ENCODE data around the gene UPK1B. TPM values are rescaled to one million over a fixed set of nuclear protein-coding genes. Genes with fewer than 3 reads are reported as not detected.

UPK1B gene
- polyA plus RNA-seq, 4 donors, result 7.3 to 16.1 (median 10.5) TPM

DNA sequence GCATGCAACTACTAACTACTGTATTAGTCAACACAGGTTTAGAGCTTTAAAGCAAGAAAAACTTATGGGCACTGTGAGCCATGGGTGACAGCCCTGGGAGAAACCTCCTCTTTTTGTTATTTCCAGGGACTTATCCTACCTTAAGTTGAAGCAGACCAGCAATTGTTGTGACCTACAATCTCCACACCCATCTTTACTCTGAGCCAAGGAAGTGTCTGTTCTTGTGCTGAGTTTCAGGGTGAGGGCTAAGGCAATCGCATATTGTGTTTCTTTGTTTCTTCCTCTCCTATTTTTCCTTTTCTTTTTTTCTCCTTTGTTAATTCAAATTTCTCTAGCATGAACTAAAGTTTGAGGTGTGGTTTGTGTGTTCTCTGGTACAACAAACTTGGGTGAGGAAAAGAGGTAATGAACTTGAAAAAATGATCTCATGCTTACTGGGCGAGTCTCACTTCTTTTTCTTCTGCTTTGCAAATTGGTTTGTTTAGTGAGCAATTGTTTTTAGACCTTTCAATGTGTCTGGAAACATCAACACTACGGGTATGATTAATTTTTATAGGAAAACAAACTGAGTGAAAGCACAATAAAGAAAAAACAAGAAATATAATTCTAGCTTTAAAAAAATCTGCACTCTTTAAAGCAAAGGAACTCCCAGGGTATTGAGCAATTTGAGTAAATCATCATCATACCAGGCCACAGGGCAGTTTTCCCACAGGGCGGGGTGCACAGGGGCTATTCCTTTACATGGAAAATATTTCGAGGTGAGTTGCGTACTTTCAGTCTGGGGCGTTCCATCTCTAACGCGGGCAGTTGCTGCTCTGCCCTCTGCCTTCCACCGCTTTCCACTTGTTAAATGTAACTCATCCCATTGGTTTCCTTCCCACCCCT lies 2.7 kb downstream of the UPK1B start:
- DNase-seq (ENCODE audit: low read depth in 4 of 4, low spot score in 3 of 4), result no peak

DNA sequence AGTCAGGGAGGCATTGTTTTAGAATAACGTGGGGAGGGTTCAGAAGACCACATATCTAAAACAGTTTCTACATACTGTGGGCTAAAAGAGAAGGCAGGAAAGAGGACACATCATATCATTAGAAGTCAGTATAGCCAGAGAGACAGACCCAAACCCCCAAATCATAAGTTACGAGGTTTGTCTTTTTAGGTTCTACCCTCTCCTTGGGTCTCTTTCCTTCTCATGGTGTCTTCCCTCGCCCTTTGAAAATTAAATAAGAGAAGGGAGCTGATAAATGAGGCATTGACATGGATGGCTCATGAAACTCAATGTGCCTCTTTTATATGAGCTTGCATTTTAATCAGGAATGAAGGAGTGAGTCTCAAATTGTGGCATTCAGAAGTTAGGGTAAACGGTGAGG lies 3.4 kb downstream of the UPK1B start:
- DNase-seq (ENCODE audit: low read depth in 4 of 4, low spot score in 3 of 4), result no peak

DNA sequence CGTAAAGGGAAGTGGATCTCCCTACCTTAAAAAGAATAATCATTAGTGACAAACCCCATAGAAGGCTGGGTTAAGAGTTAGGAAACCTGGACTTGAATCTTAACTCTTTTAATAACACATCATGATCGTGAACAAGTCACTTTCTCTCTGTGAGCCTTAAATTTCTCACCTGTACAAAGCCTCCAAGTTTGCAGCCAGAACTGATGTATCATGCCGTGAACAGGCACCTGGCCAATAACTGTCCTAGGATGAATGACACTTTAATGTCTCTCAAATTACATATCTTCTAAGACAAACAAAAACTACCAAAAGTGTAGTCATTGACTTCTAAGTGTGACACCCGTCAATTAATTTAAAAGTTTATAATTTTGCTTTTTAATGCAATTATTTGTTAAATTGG lies 3.9 kb downstream of the UPK1B start:
- DNase-seq (ENCODE audit: low read depth in 4 of 4, low spot score in 3 of 4), result no peak

DNA sequence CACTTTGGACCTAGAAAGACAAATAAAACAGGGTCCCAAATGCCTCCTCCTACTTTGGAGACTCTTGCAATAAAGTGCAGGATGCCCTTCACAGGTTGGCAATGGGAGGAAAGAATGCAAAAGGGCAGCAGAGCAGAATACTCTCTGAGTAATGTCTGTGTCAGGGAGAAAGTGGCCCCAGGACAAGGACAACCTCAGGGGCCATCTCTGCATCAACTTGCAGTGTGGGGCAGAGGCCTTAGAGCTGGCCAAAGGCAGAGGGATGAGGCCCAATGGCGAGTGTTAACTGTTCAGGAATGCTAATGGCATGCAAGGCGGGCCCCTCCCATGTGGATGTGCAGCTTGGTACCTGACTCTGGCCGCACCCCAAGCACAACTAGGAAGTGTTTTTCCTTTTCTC lies 8.4 kb downstream of the UPK1B start:
- DNase-seq (ENCODE audit: low read depth in 4 of 4, low spot score in 3 of 4), result no peak

DNA sequence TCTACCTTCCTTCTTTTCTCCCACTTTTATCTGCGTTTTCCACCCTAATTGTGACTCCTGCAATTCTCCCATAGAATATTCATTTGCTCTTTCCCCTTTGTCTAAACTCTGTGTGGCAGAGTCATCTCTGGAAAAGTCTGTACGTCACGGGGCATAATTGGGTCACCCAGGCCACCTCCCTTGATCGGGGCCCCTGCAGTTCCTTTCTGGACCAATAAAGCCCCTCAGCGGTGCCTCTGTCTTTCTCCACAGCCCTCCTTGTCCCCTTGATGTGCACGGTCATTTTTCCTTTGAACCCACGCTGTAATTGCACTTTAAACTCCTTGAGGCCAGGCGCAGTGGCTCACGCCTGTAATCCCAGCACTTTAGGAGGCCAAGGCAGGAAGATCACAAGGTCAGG lies 10.7 kb downstream of the UPK1B start:
- DNase-seq (ENCODE audit: low read depth in 4 of 4, low spot score in 3 of 4), result no peak

GRCh38 chr3:119184796-119185570 lies 11.6 kb downstream of the UPK1B start:
- DNase-seq (ENCODE audit: low read depth in 4 of 4, low spot score in 3 of 4), result no peak

- DNase-seq (ENCODE audit: low read depth in 4 of 4, low spot score in 3 of 4), result no peak
Observed at GRCh38 chr3:119187266-119187665, 13.9 kb downstream of the UPK1B start.

GRCh38 chr3:119191800-119192199 lies 18.4 kb downstream of the UPK1B start:
- no peak for DNase-seq (ENCODE audit: low read depth in 4 of 4, low spot score in 3 of 4)

- DNase-seq (ENCODE audit: low read depth in 4 of 4, low spot score in 3 of 4), result no peak
Observed at GRCh38 chr3:119194237-119195150, 21.1 kb downstream of the UPK1B start.

- no peak for DNase-seq (ENCODE audit: low read depth in 4 of 4, low spot score in 3 of 4)
Observed at GRCh38 chr3:119195151-119195476, 21.7 kb downstream of the UPK1B start.

GRCh38 chr3:119195911-119196310 lies 22.5 kb downstream of the UPK1B start:
- DNase-seq (ENCODE audit: low read depth in 4 of 4, low spot score in 3 of 4), result no peak

DNA sequence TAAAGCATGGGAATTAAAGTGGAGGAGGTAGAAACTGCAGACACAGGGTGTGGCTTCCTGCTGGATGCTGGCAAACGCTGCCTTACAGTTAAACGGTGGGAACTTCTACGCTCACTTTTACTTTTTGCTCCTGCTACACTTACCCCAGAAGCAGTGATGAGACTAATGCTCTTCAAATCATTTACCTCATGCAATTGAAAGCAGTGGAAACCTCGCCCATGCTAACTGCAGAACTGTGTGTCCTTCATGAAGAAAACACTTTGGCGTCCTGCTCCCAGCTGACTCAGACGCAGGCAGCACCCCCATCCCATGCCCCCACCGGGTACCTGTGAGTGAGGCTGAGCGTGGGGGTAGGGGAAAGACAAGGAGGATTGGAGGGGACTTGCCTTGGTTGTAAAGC lies 31.8 kb downstream of the UPK1B start:
- DNase-seq (ENCODE audit: low read depth in 4 of 4, low spot score in 3 of 4), result no peak

- DNase-seq (ENCODE audit: low read depth in 4 of 4, low spot score in 3 of 4), result no peak
Observed at GRCh38 chr3:119205685-119206084, 32.3 kb downstream of the UPK1B start.

GRCh38 chr3:119206611-119207511 lies 33.5 kb downstream of the UPK1B start:
- DNase-seq (ENCODE audit: low read depth in 4 of 4, low spot score in 3 of 4), result no peak

DNA sequence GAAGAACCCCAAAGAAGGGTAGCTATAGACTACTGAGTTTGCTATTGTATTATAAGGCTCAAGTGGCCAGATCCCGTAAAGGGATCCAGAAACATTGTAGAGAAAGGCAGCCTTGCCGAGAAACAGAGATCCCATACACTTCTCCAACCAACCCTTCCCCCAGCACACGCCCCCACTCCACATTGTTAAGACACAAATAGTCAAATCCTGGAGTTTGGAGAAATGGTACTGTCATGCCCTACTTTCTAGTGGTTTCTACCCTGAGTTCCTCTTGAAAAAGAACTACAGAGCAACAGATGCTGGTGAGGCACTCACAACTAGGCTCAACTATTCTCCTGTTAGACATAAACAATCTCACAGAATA lies 34.1 kb downstream of the UPK1B start:
- DNase-seq (ENCODE audit: low read depth in 4 of 4, low spot score in 3 of 4), result no peak

- DNase-seq (ENCODE audit: low read depth in 4 of 4, low spot score in 3 of 4), result peak in 1 of 4 donors; percentile 7
Observed at GRCh38 chr3:119211193-119211592, 37.8 kb downstream of the UPK1B start.

DNA sequence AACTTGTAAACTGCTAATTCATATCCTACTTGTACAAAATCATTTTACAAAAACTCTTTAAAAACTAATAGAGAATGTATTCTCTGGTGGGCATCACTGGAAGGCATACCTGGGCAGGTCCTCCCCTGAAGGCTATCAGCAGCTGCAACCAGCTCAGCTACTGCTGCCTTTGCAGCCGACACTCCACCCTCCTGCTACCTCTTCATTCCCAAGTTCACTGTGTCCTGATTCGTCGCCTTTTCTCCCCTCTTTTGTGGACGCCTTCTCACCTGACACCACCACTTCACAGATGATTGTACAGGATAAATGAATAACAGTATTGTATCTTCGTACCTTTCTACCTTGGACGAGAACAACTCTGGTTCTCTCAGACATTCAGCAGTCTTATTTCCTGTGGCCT lies 38.4 kb downstream of the UPK1B start:
- DNase-seq (ENCODE audit: low read depth in 4 of 4, low spot score in 3 of 4), result no peak

DNA sequence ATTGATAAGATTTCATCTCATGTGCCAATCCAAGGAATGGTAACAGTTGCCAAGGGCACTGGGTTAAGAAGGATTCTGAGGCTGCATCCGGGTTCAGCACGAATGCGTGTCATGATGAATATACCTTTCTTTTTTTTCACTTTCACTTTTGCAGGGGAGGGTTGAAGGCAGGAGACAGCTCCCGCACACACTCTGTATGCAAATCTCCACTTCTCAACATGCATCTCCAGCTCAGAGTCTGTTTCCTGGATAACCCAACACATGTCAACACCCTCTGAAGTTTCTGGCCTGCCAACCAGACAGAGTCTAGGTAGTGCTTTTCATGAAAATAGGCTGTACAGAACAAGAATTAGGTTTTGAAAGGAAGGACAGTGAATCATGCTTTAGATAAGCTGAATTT lies 45.7 kb downstream of the UPK1B start:
- DNase-seq (ENCODE audit: low read depth in 4 of 4, low spot score in 3 of 4), result no peak

DNA sequence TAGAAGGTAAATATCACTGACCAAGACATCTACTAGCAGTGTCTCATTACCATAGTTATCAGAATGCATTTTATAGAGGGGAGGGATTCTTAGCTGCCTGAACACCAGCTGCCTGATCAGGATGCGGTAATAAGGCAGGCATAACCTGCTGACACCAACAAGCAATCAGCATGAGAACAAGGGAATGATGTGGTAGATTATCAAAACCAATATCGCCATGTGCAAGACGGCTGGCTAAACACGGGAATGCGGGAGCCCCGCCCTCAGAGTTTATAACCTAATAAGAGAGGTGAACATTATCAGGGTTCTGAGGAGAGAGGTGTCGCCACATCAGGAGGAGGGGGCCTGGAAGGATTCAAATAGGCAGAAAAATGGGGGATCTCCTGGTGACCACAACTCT lies 46.8 kb downstream of the UPK1B start:
- no peak for DNase-seq (ENCODE audit: low read depth in 4 of 4, low spot score in 3 of 4)
